Hypothalamus (tissue), 51 donors: ENCODE results near the gene GIMD1.
"Not testable (repeated sequence)": the region's sequence is repeated elsewhere in the genome, so short reads cannot be mapped to it uniquely, and the experiment has no call there.

Experiments
- DNase-seq, 51 donors: peaks; one replicate each; lab custom pipeline; 2025; lab: John Stamatoyannopoulos, UW

GIMD1 gene

GRCh38 chr4:106353786-106354185 lies 14.8 kb downstream of the GIMD1 start:
- no peak for DNase-seq

GRCh38 chr4:106351016-106351415 lies 17.6 kb downstream of the GIMD1 start:
- no peak for DNase-seq

- no peak for DNase-seq
Measured at GRCh38 chr4:106347167-106347566, 21.4 kb downstream of the GIMD1 start.

- no peak for DNase-seq
Measured at GRCh38 chr4:106344647-106344970, 24.0 kb downstream of the GIMD1 start.

GRCh38 chr4:106343865-106344646 lies 24.5 kb downstream of the GIMD1 start:
- DNase-seq, result no peak

GRCh38 chr4:106340774-106341173 lies 27.8 kb downstream of the GIMD1 start:
- no peak for DNase-seq

- no peak for DNase-seq
Measured at GRCh38 chr4:106339431-106339830, 29.1 kb downstream of the GIMD1 start.

GRCh38 chr4:106338671-106339070 lies 29.9 kb downstream of the GIMD1 start:
- no peak for DNase-seq

- DNase-seq, result no peak
Measured at GRCh38 chr4:106337916-106338315, 30.7 kb downstream of the GIMD1 start.

GRCh38 chr4:106336618-106337017 lies 32.0 kb downstream of the GIMD1 start:
- DNase-seq, result no peak

GRCh38 chr4:106334741-106335470 lies 33.7 kb downstream of the GIMD1 start:
- no peak for DNase-seq

- DNase-seq, result no peak
Measured at GRCh38 chr4:106333186-106333585, 35.4 kb downstream of the GIMD1 start.

GRCh38 chr4:106329041-106329618 lies 39.4 kb downstream of the GIMD1 start:
- DNase-seq, result no peak

- no peak for DNase-seq
Measured at GRCh38 chr4:106325800-106326199, 42.8 kb downstream of the GIMD1 start.

- no peak for DNase-seq
Measured at GRCh38 chr4:106323119-106323518, 45.5 kb downstream of the GIMD1 start.

GRCh38 chr4:106321814-106322213 lies 46.8 kb downstream of the GIMD1 start:
- DNase-seq, result not testable (repeated sequence)

- not testable (repeated sequence) for DNase-seq
Measured at GRCh38 chr4:106321168-106321567, 47.4 kb downstream of the GIMD1 start.

GRCh38 chr4:106320235-106320634 lies 48.3 kb downstream of the GIMD1 start:
- DNase-seq, result no peak

GRCh38 chr4:106318511-106318910 lies 50.1 kb downstream of the GIMD1 start:
- no peak for DNase-seq

GRCh38 chr4:106317815-106318214 lies 50.8 kb downstream of the GIMD1 start:
- no peak for DNase-seq

GRCh38 chr4:106316773-106317409 lies 51.7 kb downstream of the GIMD1 start:
- DNase-seq, result peak in 1 of 51 donors; percentile 75
